ENCODE results near the gene MARCHF11. TPM values are rescaled to one million over a fixed set of nuclear protein-coding genes. Genes with fewer than 3 reads are reported as not detected.

The MARCHF11 gene
- total RNA-seq, 1 donor from 2014 or later, result 3.7 TPM

- FAIRE-seq, result no peak
- DNase-seq (ENCODE audit: low spot score in 2 of 2), result no peak
These were observed 115.3 kb downstream of the MARCHF11 start for GRCh38 chr5:16064135-16064893.

DNA sequence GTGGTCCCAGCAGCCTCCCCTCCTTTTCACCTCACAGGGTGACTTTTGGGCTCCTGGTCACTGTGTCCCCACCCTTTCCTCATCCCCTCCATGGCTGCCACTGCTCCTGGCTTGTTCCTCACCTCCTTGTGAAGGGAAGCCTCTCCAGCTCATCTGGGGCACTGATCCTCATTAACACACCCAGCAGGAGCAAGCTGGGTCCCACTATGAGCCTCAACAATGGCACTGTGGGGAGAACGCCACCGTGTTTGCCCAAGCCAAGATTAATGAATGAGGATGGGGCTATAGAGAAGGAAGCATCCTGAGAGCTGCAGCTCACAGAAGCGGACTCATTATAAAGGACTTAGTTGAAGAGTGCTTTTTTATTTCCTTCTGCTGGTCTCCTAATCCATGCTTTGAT lies 118.4 kb downstream of the MARCHF11 start:
- no peak for FAIRE-seq
- no peak for DNase-seq (ENCODE audit: low spot score in 2 of 2)

DNA sequence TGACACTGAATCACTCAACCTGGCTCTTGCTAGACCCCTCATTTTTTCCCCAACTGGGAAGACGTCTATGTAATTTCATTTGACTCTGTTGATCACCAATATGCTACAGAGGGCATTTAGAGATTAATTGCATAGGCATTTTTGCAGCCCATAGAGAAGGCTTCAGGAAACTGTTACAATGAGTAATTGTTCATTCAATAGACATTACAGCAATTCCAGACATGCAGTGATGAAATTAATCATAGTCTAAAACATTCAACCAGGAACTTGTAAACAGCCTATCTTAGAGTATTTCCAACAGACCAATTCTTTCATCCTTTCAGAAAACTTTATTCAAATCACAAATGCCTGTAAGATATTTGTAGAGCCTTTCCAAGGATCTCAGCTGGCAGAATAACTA lies 122.3 kb downstream of the MARCHF11 start:
- FAIRE-seq, result no peak

DNA sequence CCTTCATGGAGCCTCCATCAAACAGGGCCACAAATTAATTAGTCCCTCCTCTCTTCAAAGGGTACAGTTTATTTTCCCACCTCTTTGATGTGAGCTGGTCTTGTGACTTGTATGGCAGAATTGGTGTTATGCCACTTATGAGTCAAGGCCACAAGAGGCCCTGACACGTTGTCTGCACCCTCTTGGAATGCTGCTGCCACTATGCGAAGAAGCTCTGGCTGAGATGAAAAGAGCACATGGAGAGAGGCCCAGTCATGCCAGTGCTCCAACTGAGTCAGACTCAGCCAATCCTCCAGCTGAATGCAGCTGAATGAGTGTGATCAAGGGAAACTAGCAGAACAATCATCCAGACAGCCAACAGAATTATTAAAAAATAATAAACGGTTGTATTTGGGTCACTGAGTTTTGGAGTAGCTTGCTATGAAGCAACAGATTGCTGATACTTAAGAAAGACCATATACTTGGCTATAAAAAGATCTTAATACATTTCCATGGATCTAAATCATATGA lies 128.3 kb downstream of the MARCHF11 start:
- FAIRE-seq, result no peak
- no peak for DNase-seq (ENCODE audit: low spot score in 2 of 2)

More for the DNA sequence above, 122.3 kb downstream of the MARCHF11 start:
- DNase-seq (ENCODE audit: low spot score in 2 of 2), result no peak

DNA sequence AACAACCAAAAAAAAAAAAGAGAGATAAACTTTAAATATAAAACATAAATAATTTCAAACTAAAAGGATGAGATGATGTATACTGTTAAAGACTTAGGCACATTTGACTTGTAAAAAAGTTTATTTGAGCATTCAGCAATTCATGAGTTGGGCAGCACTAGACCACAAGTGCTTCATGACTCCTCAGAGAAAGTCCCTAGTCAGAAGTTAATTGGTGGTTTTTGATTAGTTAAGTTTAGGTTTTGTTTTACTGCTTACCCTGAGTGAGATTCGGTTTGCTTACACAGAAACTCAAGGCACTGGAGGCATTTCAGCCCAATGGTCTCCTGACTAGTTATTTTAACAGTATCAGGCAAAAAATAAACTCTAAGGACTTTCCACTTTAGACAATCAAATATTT lies 129.2 kb downstream of the MARCHF11 start:
- no peak for DNase-seq (ENCODE audit: low spot score in 2 of 2)
- FAIRE-seq, result no peak

DNA sequence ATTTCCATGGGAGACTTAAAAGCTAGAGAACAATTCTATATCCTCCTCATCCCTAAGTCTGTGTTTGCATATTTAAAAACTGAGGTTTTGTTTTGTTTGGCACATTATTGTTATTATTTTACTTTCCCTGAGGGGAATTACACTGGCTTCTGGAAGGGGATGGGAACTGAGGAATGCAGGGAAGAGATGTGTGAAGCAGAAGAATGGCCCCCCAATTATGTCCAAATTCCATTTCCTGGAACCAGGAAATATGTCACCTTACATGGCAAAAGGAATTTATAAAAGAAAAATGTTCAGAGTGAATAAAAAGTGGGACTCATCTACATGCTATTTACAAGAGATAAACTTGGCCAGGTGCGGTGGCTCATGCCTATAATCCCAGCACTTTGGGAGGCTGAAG lies 129.8 kb downstream of the MARCHF11 start:
- DNase-seq (ENCODE audit: low spot score in 2 of 2) (no peak), FAIRE-seq (no peak)

- no peak for FAIRE-seq
- no peak for DNase-seq (ENCODE audit: low spot score in 2 of 2)
These were observed 131.5 kb downstream of the MARCHF11 start for GRCh38 chr5:16048132-16048531.

DNA sequence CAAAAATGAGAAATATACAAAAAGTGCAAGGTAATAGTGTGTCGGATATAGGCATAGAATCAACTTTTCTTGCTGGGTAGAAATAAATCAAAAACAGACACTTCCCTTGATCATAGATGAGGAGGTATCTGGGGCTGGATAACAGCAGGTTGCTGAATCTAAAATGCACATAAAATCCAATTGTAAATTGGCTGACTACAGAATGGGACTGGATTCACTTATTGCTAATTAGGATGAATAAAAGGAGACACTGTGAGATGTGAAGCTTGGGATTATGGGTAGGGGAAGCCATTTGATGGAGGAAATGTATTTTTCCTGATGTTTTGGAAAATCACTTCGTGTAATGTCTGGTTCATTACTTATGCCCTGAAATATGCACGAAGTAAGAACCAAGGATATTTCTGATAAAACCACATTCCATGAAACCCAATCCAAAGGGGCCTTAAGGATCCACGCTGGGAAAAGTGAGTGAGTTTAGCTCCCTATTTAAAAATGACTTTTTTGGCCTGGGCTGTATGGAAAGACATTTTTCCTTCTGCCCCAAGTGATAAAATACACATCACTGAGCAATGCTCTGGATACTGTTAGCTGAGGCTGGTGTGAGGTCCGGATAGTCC lies 136.1 kb downstream of the MARCHF11 start:
- no peak for FAIRE-seq
- DNase-seq (ENCODE audit: low spot score in 2 of 2), result no peak

- FAIRE-seq, result no peak
- no peak for DNase-seq (ENCODE audit: low spot score in 2 of 2)
These were observed 142.3 kb downstream of the MARCHF11 start for GRCh38 chr5:16037121-16037845.

- no peak for DNase-seq (ENCODE audit: low spot score in 2 of 2)
- FAIRE-seq, result no peak
These were observed 145.1 kb downstream of the MARCHF11 start for GRCh38 chr5:16034319-16035001.

- no peak for DNase-seq (ENCODE audit: low spot score in 2 of 2)
- no peak for FAIRE-seq
These were observed 146.2 kb downstream of the MARCHF11 start for GRCh38 chr5:16033187-16033925.

- DNase-seq (ENCODE audit: low spot score in 2 of 2) (no peak), FAIRE-seq (no peak)
These were observed 150.9 kb downstream of the MARCHF11 start for GRCh38 chr5:16028708-16029107.

DNA sequence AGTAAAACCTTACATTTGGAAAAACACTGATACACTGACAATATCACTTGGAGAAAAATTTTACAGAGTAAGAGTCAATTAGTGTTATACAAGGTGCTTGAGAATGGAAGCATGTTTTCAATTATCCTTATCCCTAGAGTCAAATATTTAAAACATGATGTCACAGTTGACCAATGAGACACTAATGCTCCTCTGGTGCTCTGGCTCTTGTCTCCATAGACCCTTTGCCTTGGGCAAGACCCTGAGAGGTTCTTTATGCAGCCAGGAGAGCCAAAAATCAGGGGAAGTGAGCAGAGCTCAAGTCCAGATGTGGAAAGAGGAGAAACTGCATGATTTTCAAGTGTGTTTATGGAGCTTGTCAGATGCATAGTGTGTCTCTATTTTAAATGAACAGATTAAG lies 153.9 kb downstream of the MARCHF11 start:
- no peak for DNase-seq (ENCODE audit: low spot score in 2 of 2)
- FAIRE-seq, result no peak

GRCh38 chr5:16018970-16019369 lies 160.6 kb downstream of the MARCHF11 start:
- DNase-seq (ENCODE audit: low spot score in 2 of 2) (no peak), FAIRE-seq (no peak)

DNA sequence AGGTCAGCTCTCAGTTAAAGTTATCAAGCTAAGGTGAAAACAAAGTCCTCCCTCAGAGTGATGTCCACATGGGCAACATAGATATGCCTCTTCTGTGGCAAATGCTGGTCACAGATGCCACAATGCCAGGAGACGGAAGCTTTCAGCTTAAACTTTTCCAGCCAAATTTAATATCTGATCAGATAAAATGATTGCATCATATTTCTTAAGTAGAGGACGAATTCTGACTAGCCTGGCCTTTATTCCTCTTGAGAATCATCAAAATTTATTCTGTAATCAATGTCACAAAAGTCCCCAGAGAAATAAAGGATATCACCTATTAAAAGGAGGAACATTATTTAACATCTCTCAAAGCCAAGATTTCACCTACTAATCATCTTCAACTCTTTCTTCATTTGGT lies 161.9 kb downstream of the MARCHF11 start:
- FAIRE-seq, result no peak
- DNase-seq (ENCODE audit: low spot score in 2 of 2), result no peak

Small RNAs within 50 kb of the gene (small RNA-seq; reads per million reads assigned to genes)
- gene RNA5SP178, result not detected
